IPS DF 4.7 (cell line): Measurements from ENCODE around the gene ICE2.

Experiments used
- DNase-seq: peaks from one replicate; pipeline ENCODE4 v3.0.0-alpha.2; 2013; ENCODE audit warnings: low spot score; ENCODE audit errors: extremely low read depth

ICE2 gene

DNA sequence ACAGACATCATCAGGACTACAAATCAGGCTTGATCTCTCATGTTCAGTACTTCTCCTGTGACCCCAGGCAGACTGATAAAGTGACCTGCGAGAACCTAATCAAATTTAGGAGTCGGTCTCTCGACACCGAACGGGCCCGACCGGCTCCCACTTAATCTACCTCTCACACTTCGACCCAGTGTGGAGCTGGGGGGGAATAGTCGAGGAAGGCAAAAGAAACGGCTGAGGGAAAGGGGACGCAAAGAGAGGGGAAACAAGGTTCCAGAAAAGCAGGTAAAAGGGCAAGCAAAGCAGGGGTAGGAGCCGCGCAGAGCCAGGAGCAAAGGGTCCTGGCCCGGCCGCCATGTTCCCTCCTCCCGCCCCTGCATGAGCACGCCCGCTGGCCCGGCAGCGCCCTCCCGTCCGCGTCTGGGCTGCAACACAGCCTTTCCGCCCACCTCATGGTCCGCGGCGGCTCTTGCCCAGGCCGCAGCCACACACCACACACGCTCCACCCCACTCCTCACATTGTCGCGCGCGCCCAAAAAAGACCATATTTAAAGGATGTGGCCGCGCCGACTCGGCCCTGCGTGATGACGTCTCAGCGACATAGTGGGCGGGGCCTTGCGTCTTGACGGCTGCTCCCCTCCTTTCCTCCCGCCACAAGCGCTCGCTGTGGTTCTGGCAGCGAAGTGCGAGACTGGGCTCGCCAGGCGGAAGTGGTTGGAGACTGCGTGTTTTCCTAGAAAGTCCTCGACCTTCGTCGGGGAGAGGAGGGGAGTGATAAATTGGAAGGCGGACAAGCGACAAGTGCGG lies at the start of gene ICE2:
Gene ICE2 (minus strand): TSS at position 577 of the 795 bp plus-strand sequence. CDS start 1,165 bp downstream, outside the sequence.
- peak; percentile 72 for DNase-seq

DNA sequence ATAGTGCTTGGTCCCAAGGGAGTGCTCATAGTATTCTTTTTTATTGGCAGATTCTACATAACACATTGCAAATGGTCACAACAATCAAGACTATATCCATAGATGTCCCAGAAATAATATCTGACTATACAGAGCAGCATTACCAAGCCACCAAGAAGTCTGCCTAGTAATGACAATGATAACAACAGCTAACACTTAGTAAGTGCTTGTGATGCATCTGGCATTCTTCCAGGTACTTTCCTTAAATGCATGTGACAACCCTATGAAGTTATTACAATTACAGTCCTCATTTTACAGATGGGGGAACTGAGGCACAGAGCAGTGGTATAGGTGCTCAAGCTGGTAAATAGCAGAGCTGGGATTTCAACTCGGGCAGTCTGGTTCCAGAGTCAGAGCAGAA lies 49.6 kb upstream of the ICE2 start:
- no peak for DNase-seq

- DNase-seq = no peak
Observed at GRCh38 chr15:60527456-60527855, 48.5 kb upstream of the ICE2 start.

- DNase-seq = no peak
Observed at GRCh38 chr15:60526127-60526616, 47.2 kb upstream of the ICE2 start.

GRCh38 chr15:60525341-60526039 lies 46.5 kb upstream of the ICE2 start:
- no peak for DNase-seq

GRCh38 chr15:60523056-60523455 lies 44.1 kb upstream of the ICE2 start:
- no peak for DNase-seq

- peak; percentile 53 for DNase-seq
Observed at GRCh38 chr15:60520825-60521368, 42.0 kb upstream of the ICE2 start.

DNA sequence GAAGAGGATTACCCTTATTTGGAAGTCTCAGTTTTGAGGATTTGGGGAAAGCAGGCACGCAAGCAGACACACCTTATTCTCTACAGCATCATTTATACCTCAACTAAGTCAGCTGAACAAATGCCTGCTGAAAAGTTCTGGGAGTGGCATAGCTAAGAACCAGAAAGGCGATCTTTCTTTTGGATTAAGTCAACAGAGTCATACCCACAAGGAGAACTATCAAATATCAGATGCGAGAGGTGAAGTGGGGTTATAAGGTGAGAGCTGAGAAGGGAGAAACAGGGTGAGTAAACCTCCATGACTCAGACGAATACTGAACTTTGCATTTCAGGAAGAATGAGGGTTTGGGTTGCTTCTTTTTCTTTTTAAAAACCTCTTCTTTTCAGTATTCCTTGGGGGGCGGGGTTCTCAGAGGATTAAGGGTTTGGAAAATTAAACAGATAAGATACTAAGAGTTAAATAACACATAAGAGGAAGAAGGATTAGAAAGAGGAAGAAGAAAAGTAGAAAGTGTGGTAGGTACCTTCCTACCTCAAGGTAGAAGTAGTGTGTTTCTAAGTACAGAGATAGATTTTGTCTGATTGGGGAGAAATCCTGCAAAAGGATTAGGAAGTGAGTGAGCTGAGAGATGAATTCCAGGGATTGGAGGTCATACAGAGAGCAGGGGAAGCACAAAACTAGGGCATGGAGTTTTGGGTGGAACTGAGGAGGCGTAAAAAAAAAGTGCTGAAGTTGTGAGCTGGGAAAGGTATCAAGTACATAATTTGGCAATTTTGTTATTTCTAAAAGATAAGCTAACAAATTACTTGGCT lies 41.3 kb upstream of the ICE2 start:
- DNase-seq = no peak

- no peak for DNase-seq
Observed at GRCh38 chr15:60519218-60519617, 40.3 kb upstream of the ICE2 start.

DNA sequence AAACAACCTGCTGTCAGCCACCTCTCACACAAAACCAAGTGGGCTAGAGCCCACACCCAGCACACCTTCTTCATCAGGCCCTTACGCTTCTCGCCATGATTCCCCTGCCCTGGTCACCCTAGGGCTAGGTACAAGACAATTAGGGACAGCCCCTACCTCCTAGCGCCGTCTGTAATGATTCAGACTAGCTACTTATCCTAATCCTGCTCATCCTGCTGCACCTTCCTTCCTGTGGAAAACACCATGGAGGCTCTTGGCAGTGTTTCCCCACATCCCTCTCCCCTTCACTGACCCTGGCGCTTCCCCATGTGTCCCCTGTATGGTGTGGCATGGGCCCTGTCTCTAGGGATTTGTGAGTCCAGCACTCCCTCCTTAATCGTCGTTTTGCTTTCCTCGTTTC lies 39.6 kb upstream of the ICE2 start:
- no peak for DNase-seq

DNA sequence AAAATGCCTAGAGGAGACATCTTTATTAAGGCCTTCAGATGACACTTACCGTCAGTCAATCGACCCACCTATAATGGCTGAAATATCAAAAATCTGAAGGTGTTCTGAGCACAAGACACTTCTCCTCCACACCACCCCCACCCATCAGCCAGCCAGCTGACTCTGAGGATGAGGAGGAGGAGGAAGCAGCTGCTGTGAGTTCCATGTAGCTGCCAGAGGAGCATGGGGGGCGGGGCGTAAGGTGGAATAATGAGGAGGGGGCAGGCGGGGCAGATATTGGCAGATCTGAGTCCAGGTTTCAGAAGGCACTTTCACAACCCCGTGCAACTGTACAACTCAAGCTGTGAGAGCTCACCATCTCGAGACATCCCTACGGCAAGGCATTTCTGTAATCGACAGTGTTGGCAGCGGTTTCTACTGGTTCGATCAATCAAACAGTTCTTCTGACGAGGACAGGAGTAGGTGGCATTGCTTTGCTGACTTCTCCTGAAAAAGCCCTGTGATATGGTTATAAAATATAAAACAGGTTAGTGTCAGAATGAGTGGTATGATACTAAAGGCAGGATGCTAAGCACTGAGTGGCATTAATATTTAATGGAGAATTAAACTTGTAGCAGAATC lies 35.4 kb upstream of the ICE2 start:
- no peak for DNase-seq

DNA sequence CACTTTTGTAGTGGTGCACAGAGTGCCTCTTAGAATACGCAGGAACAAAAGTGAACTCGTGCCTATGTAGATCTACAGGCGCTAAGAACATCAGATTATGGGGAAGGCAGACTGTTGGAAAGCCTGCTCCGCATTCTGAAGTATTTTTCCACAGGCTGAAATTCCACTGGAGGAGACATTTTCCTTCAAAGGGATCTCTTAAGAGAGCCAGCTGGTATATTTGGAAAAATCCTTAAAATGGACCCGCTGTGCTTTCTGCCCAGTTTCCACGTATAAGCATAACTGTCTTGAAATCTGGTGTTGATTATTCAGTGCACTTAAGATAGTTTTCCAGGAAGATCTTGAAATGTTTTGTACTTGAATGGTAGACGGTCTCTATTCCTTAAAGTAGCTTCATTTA lies 34.7 kb upstream of the ICE2 start:
- DNase-seq = no peak

DNA sequence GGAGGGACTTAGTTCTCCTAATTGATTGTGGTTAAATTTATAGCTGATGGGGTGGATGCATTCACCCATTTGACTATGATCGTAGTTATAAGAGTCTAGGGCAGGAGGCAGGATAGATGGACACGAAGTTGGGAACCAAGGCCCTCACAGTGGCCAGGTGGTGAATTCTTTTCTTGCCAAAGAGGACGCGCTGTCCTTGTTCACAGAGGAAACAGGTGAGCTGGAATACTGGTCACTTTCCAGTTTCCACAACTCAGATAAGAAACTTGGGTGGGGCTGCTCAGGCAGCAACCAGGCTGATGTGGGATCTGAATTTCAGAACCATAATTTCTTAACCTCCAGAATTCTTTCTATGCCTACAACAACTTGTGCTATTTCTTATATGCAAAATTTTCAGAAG lies 34.0 kb upstream of the ICE2 start:
- no peak for DNase-seq

DNA sequence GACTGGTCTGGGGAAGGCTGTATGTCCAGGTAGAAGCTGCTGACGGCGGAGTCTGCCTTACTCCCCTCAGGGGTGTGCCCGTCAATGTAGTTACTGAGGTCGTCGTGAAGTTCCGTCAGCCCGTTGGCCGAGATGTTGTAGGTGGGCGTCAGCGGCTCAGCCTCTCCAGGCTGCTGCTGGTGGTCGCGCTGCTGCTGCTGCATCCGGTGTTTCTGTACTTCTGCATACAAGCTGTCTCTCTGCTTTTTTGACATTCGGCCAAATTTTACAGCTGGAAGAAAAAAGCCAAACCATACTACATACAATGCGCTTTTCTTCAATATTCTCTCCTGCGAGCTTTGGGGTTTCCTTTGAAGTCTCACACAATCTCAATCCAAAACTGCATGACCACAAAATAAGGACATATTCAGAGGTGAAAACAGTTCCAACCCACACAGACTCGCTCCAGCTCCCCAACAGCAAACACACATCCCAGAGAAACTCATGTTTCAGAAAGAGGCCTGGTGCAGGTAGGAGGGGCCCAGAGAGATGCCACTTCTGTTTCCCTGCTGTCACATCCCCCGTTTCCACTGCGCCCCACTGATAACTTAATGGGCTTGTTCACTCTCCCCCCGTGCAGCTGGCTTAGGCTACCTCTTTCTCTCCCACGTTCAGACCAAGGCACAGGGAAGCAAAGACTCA lies 32.5 kb upstream of the ICE2 start:
- no peak for DNase-seq

- DNase-seq = no peak
Observed at GRCh38 chr15:60510006-60510405, 31.1 kb upstream of the ICE2 start.

- no peak for DNase-seq
Observed at GRCh38 chr15:60509470-60509869, 30.5 kb upstream of the ICE2 start.

- DNase-seq = no peak
Observed at GRCh38 chr15:60508442-60508841, 29.5 kb upstream of the ICE2 start.

DNA sequence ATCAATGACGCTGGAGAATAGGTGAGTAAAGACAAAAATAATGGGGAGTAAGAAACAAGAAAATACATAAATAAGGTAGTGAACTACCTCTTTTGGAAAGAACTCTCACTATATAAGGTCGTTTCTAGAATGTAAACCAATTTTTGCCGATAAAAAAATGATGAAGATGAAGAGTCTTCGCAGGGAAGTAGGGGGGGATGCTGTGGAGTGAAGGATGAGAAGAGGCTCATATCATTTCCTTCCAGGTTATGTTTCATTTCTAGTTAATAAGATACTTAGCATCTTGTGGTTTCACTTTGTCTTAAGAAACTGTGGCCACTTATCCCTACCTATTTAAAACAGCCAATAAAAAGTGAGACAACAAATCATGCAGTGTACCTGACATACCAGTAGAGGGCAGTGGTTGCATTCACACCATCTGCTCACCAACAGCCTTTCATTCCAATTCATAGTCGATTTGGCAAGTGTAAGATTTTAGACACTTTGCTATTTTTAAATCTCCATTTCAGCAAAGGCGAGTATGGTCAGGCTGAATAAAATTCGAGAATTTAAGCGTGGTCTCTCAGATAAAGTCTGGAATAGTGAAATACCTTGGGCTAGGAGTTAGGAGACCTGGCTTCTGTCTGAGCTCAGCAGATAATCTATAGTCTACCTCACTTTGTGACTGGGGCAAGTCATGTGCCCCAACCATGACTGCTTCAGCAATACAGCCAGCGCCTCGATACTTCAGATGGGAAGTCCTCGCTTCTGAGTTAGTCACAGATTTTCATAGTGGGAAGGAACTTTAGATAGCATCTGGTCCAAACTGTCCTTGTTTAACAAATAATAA lies 28.9 kb upstream of the ICE2 start:
- peak; percentile 49 for DNase-seq

DNA sequence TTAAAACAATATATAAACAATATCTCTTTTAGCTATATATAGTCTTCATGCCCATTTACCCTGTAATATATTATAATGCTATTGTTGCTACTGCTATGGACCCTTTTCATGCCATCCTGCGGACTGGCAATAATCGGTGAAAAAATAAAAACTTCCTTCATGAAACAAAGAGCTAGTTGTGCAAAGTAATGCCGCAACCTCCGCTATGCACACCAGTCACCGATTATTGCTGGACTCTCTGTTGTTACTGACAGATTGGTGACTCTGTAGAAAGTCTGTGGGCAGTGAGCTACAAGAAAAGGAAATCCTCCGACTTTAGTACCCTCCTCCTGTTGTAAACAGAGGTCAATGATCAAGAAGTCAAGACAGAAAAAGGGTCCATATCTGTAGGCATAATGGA lies 17.9 kb upstream of the ICE2 start:
- no peak for DNase-seq

DNA sequence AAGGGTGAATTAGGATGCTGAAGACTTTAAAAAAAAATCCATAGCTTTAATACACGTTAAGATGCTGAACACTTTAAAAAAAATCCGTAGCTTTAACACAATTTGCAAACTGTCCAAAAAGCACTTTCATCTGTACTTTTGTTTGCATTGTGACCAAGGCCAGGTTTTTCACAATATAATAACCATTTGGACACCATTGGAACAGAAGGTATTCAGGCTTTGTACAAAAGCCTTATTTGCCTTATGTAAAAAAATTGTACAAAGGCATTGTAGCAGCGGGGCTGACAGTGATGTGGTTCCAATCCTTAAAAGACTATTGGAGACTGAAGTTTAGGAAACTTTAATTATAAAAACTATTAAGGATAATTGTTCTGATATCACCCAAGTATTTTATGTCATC lies 15.2 kb upstream of the ICE2 start:
- DNase-seq = no peak
